HUDEP-2 (cell line): ENCODE measurements around the gene C19orf25.

ENCODE experiments used
- DNase-seq, 76 experiments: peaks; one replicate each; lab custom pipeline; 2025; ENCODE audit not compliant: unreplicated experiment in 76 of 76; lab: John Stamatoyannopoulos, UW

Gene C19orf25

DNA sequence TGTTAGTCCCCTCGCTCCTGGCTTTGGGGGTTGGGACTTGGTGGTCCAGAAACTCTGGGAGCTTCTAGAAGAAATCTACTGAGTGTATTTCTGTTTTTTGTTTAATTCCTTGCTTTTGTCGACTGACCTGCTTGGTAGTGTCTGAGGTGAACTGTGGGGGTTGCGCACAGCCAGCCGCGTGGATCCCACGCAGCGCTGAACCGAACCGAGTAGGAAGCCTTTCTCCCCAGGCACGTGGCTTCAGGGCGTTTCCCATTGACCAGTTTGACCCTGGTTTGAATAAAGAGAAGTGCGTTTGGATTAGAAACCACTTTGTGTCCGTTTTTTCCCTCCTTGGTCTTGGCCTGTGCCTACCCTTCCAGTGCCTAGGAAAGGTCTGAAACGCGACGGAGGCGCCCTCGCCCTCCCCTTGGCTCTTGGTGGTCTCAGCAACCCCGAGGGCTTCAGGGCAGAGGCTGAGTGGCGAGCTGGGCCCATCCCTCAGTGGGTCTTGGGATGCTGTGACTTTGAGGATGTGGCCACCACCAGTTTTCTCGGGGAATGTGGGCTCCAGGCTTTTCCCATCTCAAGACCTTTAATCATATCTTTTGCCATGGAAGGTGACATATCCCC is 43.5 kb downstream of the C19orf25 start:
- DNase-seq, result no peak

DNA sequence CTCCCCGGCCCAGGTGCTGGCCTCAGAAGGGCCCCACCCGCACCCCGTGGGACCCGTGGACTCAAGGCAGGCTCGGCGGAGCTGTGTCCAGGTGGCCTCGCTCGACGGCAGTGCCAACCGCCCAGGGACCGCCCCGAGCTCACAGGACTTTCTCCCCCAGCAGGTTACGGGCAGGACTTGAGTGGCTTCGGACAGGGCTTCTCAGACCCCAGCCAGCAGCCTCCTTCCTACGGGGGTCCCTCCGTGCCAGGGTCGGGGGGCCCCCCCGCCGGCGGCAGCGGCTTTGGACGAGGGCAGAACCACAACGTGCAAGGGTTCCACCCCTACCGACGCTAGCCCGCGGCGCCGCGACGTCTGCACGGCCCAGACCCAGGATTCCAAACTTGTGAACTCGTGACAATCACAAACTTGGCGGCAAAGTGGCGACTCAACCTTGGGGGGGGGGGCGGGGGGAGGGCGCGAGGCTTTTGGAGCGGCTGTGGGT is 44.4 kb downstream of the C19orf25 start:
- no peak for DNase-seq

DNA sequence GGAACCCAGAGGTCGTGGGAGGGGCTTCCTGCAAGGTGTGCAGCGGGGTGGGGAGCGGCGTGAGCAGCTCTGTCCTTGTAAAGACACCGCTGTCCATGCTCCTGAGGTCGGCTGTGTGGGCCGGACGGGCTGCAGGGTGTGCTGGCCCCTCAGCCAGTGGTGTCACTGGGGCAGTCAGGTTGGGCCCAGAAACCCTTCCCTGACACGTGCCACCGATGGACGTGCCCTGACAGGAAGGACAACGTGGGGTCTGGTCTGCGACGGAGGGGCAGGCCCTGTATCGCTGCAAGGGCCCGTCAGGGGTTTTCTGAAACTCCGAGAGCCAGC is 45.0 kb downstream of the C19orf25 start:
- DNase-seq, result no peak

DNA sequence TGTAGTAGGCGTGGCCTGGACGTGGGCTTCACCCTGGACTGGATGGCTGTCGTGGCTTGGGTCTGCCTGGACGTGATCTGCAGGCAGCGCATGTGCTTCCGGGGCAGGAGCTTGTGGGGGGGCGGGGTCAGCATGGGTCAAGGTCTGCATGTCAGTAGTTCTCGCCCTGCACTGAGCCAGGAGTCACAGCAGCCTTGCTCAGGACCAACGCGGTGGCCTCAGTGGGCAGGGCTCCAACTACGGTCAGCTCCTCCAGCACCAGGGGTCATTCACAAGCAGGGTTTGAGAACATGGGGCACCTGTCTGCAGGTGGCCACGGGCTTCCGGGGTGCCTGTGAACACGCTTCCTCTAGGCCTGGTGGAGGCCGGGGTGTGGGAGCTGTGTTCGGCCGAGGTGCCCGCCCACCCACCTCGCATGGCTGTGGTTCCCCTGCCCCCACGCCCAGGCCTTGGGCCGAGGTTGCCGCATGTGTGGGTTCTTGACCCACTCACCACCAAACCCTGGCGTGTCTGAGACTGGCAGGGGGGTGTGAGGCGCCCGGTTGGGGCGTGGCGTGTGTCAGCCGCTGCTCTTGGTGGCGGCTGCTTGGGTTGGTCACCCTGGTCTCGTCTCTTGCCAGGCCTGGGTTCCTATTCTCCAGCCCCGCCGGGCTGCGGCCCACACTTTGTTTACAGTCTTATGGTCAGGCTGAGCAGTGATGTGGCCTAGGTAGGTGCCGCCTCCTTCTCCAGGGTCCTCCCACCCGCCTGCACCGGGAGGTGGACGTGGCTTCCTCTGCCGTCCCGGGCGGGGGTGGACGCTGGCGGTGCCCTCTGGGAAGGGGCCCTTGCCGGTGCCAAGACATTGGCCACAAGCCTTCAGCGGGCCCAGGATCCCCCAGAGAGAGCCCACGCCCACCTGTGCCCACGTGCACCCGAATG is 45.6 kb downstream of the C19orf25 start:
- DNase-seq, result no peak

DNA sequence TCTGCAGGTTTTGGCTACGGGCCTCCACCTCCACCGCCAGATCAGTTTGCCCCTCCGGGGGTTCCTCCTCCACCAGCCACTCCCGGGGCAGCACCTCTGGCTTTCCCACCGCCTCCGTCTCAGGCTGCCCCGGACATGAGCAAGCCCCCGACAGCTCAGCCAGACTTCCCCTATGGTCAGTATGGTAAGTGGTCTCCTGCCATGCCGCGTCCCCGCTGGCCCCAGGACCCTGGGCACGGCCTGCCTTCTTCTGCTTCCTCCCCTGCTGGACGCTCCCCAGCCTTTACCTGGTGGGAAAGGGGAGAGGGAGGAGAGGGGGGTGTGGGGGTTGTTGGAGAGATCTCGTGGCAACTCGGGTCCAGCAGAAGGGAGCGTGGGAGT is 46.5 kb downstream of the C19orf25 start:
- DNase-seq, result no peak

DNA sequence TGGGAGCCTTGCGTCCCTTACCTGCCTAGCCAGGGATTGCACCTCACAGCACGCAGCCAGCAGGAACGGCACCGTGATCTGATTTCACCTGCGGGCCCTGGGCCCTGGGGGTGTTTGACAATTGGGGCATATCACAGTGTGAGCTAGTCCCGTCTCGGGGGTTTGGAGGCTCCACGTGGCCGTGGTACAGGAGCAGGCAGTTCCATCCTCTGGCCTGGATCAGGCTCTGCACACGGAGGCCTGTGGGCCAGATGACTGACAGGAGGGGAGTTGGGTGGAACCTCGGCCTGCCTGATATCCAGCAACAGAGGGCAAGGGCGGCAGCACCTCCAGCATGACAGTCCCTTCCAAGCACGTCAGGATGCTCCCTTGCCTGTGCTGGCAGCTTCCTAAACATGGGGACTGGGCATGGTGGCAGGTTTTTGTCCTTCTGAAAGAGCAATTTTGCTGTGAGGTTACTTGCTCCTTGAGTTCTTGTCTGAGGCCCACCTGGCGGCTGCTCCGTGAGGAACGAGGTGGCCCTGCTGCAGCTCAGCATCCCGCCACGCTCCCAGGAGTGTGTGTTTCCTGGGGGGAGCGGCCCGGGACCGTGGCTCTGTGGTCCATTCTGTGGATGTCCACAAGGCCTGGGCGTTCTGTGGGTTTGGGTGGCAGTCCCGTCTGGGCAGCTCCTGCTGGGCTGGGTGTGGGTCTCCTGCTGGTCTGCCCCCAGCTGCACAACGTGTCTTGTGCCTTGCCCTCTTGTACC is 47.1 kb downstream of the C19orf25 start:
- no peak for DNase-seq

DNA sequence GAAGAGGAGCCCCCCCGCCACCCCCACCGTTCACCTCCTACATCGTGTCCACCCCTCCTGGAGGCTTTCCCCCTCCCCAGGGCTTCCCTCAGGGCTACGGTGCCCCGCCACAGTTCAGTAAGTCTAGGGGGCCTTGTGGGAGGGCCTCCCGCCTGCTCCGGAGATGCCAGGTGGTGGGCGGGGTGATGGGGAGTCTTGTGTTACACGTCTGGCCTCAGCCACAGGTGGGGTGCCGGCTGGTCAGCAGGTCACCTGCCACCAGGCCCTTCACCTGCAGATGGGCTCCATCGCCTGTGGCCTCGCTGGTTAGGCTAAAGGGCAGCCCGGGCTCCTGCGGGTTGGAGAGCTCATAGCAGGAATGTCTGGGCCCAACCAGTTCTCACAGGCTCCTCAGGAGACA is 48.8 kb downstream of the C19orf25 start:
- no peak for DNase-seq

DNA sequence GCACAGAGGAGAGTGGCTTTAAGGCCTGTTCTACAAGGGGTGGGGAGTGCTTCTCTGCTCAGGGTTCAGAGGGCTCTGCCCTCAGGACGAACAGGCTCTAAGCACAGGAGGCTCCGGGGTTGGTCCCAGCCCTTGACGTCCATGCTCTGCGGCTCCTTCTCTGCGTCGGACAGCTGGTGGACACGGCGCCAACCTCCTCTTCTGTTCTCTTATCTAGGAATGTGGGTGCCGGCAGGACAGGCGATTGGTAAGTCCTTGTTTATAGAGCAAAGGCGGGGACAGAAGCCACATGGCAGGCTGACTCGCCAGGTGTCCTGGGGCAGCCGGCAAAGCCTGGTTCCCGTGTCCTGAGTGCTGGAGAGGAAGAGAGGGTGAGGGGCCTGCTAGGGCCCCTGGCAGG is 49.3 kb downstream of the C19orf25 start:
- no peak for DNase-seq

DNA sequence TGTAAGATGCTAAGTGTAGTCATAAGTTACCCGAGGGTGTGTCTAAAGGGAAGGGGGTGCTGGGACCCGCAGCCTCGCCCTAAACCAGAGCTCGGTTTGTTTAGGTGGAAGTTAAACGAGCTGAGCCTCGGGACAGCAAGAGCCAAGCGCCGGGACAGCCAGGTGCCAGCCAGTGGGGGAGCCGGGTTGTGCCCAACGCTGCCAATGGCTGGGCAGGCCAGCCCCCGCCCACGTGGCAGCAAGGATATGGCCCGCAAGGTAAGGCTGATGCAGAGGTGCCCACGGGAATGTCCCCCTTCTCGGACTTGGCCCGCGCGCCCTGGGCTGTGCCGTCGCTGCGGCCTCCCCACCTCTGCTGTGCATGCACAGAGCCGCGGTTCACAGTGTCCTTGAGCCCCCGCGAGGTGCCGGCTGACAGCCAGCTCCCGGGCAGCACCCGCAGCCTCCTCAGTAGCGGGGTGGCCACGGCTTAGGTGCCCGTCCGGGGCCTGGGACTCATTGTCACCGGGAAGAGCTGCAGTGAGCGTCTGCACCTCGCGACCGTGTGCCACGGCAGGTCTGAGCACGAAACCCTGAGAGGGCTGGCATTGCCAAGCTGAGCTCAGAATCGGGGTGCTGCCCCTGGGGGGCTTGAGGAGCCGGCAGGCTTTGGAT is 50.1 kb downstream of the C19orf25 start:
- no peak for DNase-seq

DNA sequence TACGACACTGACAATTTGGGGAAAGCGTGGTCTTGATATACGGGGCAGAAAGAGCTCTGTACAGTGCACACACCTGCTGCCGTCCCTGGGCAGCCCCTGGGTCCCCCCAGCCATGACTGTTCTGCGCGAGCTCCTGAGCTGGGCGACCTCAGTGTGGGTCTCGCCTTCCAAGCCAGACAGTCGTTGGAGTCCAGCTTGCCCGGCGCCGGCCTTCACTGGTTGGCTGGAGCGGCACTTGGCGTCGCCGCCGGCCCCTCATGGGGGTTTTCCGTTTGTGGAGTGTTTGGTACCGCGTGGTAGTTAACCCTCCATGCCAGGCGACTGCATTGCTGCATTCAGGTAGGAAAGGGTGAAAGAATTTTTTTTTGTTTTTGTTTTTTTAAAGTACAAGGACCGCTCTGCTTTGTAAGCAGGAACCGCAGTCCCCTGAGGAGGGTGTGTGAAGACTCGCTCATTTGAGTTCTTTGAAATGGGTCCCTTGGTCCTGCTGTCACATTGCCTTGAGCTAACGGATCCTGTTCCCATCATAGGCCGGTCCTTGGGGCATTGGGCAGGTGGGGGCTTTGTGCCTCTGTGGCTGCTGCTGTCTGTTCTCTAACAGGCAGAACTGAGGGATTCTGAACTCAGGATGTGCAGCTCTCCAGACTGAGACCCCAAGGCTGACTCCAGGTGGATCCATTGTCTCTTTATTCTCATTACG is 51.6 kb downstream of the C19orf25 start:
- DNase-seq, result no peak

DNA sequence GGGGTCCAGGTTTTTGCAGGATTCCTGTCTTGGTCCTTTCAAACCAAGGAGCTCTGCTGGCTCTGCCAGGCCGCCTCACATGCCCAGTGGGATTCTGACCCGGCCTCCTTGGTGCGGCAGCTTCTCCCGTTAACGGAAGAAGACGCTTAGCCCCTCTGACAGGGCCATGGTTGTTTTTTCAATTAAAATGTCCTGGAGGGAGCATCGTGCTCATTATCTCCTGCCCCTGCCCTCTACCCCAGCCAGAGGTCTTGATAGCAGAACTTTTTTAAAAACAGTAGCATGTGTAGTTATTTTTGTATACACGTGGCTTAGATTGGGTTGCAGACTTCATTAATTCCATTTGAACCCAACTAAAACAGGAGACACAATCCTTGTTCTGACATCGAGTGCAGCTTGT is 52.3 kb downstream of the C19orf25 start:
- no peak for DNase-seq

DNA sequence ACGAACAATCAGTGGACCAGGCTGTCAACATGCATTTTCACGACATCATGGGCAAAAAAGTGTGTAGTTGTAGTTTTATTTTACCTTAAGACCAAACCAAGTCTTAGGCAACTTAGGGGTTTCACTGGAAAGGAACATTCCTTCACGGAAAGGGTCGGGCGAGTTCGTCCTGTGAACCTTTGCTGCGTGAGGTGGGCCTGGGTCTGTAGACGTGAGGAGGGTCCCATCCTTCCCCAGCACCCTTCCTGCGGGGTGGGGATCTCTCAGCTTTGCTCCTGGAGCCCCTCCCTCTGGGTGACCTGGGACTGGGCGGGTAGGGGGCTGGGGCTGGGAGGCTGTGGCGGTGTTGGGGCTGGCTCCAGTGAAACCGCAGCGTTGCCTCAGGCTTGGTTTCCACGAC is 53.1 kb downstream of the C19orf25 start:
- no peak for DNase-seq

DNA sequence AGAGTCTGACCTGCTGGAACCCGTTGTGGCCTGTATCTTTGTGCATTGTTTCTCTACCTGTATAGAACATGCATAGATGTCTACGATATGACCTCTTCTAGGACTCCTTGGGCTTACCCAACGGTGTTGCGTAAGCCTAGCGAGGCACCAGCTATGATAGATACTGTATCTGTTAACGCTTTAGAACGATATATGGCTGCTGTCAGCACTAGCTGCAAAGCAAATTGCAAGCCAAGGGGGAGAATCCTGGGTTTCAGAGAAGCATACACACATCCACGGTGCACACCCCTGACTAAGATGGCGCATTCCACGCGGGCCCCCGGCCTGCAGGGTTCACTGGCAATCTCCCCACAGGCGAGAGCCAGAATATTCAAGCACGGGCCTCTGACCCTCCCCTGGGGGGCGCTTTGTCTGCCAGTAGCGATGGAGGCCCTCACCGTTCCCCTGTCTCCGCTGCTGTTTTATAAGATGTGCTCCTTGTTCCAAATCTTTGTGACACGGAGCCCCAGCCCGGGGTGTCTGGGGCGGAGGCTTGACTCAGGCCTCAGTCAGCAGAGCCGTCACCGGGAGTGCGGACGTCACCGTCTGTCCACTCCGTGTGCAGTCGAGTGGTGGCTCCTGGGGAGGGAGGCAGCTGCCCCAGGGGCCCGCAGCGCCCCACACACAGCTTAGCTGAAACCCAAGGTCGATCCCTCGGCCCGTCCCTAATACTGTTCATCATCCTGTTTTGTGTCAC is 53.7 kb downstream of the C19orf25 start:
- DNase-seq, result no peak

DNA sequence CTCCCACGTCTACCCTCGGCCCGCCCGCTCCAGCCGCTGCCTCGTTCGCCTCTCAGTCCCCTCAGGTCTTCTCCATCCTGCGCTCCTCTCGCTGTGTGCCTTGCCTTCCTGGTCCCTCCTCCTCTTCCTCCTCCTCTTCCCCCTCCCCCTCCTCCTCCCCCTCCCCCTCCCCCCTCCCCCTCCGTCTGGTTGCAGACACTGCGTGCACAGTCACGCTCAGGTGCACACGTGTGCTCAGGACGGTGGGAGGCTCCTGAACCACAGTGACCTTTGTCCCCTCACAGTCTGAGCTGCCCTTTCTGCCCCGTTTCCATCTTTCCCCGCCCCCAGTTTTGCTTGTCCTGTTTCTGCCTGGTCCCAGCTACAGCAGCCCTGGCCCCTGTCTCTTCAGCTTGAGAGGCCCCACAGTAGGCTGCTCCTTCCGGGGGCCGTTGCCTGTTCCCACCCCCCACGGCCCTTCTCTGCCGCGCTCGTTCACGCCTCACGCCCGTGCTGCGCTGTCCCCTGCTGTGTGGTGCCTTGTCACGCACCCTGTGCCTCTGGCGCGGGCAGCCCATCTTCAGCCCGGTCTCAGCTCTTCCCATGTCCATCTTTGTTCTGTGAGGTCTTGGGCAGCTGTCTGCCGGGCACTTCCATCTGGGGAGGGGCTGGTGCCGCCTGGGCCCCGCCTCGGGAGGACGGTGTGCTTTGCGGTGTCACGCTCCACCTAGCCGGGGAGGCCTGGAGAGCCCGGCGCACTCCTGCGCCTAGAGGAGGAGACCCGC is 54.6 kb downstream of the C19orf25 start:
- no peak for DNase-seq

DNA sequence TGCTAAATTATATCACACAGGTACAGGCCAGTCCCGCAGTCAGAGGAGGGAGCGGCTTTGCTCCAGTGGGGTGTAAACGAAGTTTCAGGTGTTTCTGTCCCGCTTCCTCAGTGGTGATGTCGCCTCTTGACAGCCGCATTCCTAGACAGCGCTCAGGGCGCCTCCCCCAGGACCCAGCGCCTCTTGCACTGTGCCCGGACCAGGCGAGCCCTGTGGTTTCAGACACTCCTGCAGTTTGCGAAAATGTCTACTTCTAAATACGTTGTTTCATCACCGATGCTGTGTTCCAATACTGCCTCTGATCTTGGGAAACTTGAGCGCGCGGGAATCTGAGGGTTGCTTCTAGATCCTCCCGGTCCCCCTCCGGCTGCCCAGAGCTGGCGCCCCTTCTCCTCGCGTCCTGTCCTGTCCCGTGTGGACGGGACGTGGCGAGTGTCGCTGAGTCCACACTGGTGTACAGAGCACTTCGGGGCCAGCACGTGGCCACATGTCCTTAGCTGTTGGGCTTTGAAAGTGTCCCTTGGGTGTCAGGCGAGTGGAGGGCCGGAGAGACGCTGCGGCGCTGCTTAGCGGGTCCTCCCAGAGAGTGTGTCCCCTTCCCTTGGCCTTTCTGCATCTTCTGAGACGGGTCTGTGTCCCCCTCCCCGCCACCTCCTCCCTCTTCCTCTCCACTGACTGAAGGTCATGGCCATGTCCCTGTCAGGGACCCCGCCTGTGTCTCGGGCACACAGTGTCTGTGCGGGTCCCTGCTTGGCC is 55.4 kb downstream of the C19orf25 start:
- DNase-seq, result no peak
